NCI-H146 (cell line): Measurements from ENCODE around the gene ACOT8.
"Not testable (repeated sequence)": the region's sequence is repeated elsewhere in the genome, so short reads cannot be mapped to it uniquely, and the experiment has no call there.

Experiments used
- DNase-seq: peaks from one replicate; lab custom pipeline; 2025; lab: John Stamatoyannopoulos, UW

The ACOT8 gene

GRCh38 chr20:45857114-45857881 lies at the start of gene ACOT8, which contains the start of gene ZSWIM3:
ACOT8 (minus strand) TSS chr20:45857392; CDS start chr20:45857315, 77 bp downstream.
ZSWIM3 (plus strand) TSS chr20:45857614; CDS start chr20:45857826, 212 bp downstream.
- DNase-seq = peak; percentile 100

- DNase-seq = no peak
Measured at GRCh38 chr20:45905505-45906079, 48.4 kb upstream of the ACOT8 start.

- no peak for DNase-seq
Measured at GRCh38 chr20:45904583-45905504, 47.7 kb upstream of the ACOT8 start.

- DNase-seq = no peak
Measured at GRCh38 chr20:45902199-45902701, 45.1 kb upstream of the ACOT8 start.

GRCh38 chr20:45901332-45901731 lies 44.1 kb upstream of the ACOT8 start:
- DNase-seq = not testable (repeated sequence)

GRCh38 chr20:45899046-45899835 lies 42.0 kb upstream of the ACOT8 start:
- no peak for DNase-seq

- no peak for DNase-seq
Measured at GRCh38 chr20:45898285-45898684, 41.1 kb upstream of the ACOT8 start.

GRCh38 chr20:45897692-45898091 lies 40.5 kb upstream of the ACOT8 start:
- no peak for DNase-seq

GRCh38 chr20:45897289-45897688 lies 40.1 kb upstream of the ACOT8 start:
- no peak for DNase-seq

- no peak for DNase-seq
Measured at GRCh38 chr20:45896641-45897161, 39.5 kb upstream of the ACOT8 start.

- DNase-seq = no peak
Measured at GRCh38 chr20:45894797-45895196, 37.6 kb upstream of the ACOT8 start.

- DNase-seq = no peak
Measured at GRCh38 chr20:45893831-45894230, 36.6 kb upstream of the ACOT8 start.

- no peak for DNase-seq
Measured at GRCh38 chr20:45892828-45893500, 35.8 kb upstream of the ACOT8 start.

- DNase-seq = no peak
Measured at GRCh38 chr20:45892049-45892825, 35.0 kb upstream of the ACOT8 start.

GRCh38 chr20:45890985-45891983 lies 34.1 kb upstream of the ACOT8 start, which contains the start of the genes CTSA and NEURL2:
CTSA (plus strand) TSS chr20:45891335; CDS start chr20:45891569, 234 bp downstream.
NEURL2 (minus strand) TSS chr20:45891208; CDS start chr20:45890991, 217 bp downstream.
- peak; percentile 96 for DNase-seq

GRCh38 chr20:45890077-45890984 lies 33.1 kb upstream of the ACOT8 start:
- DNase-seq = peak; percentile 89

- no peak for DNase-seq
Measured at GRCh38 chr20:45888681-45889080, 31.5 kb upstream of the ACOT8 start.
